Liver (tissue), 3 donors: ENCODE measurements around the gene BMAL1.

Source experiments
- ATF3 ChIP-seq: IDR thresholded peaks from 2 replicates; pipeline ENCODE4 v1.6.1; 2016; ENCODE audit warnings: antibody characterized with exemption
- CTCF ChIP-seq: fragments of 150-350 bp; IDR thresholded peaks from 2 replicates; pipeline ENCODE4 v1.5.1; 2017; ENCODE audit warnings: improper control_type of control experiment, low read depth, low read length; ENCODE audit not compliant: missing input control
- EGR1 ChIP-seq, 2 donors: IDR thresholded peaks; 2 replicates each; pipeline ENCODE4 v1.6.1; 2016 to 2018; ENCODE audit warnings: antibody characterized with exemption in 2 of 2, low read depth in 2 of 2
- GABPA ChIP-seq, 2 donors: IDR thresholded peaks in 1 of 2; conservative IDR thresholded peaks in 1 of 2; 2 replicates each; pipeline ENCODE4 v1.6.1; 2016; ENCODE audit warnings: antibody characterized with exemption in 2 of 2, mild to moderate bottlenecking in 1 of 2, moderate library complexity in 1 of 2
- HNF4G ChIP-seq: IDR thresholded peaks from 2 replicates; pipeline ENCODE4 v1.6.1; 2016; ENCODE audit warnings: antibody characterized with exemption
- MAX ChIP-seq: IDR thresholded peaks from 2 replicates; pipeline ENCODE4 v1.6.1; 2016; ENCODE audit warnings: antibody characterized with exemption
- RXRA ChIP-seq, 2 donors: IDR thresholded peaks; 2 replicates each; pipeline ENCODE4 v1.6.1; 2017 to 2018; ENCODE audit warnings: antibody characterized with exemption in 2 of 2, mild to moderate bottlenecking in 1 of 2
- SP1 ChIP-seq: IDR thresholded peaks from 2 replicates; pipeline ENCODE4 v1.6.1; 2018; ENCODE audit warnings: antibody characterized with exemption, mild to moderate bottlenecking
- TAF1 ChIP-seq: conservative IDR thresholded peaks from 2 replicates; pipeline ENCODE4 v1.6.1; 2016; ENCODE audit warnings: antibody characterized with exemption, mild to moderate bottlenecking
- YY1 ChIP-seq: IDR thresholded peaks from 2 replicates; pipeline ENCODE4 v1.6.1; 2016; ENCODE audit warnings: antibody characterized with exemption, mild to moderate bottlenecking
- ZBTB33 ChIP-seq: IDR thresholded peaks from 2 replicates; pipeline ENCODE4 v1.6.1; 2016; ENCODE audit warnings: antibody characterized with exemption
- donor health status: healthy.
- donor health status: healthy.

GRCh38 chr11:13336246-13336878 is 58.8 kb downstream of the BMAL1 start:
- TF ChIP-seq CTCF (no peak), MAX (no peak), EGR1 (IDR thresholded peaks at IDR 0.05; ENCODE audit: low read depth in 2 of 2) (no peak), SP1 (no peak), GABPA (IDR thresholded peaks at IDR 0.05 in 1 of 2, conservative IDR thresholded peaks at IDR 0.05 in 1 of 2) (no peak), ATF3 (no peak), ZBTB33 (no peak), HNF4G (no peak), RXRA (IDR thresholded peaks at IDR 0.05) (no peak), TAF1 (no peak), YY1 (no peak)
